IMR-90 (cell line): Measurements from ENCODE around the gene SUGCT. TPM values are rescaled to one million over a fixed set of nuclear protein-coding genes. Genes with fewer than 3 reads are reported as not detected.

Experiments
- ATAC-seq: fragments of 200-7000 bp; cut with Tn5 transposase; 2 replicates; pipeline ENCODE4 v1.9.1; 2020; ENCODE audit warnings: low read depth, mild to moderate bottlenecking, moderate library complexity
- BruUV-seq: library from RNA; stranded (reverse); fragments of 400-500 nt; replicated peaks from 2 replicates; lab custom pipeline; 2021; lab: Mats Ljungman, UMichigan
- CTCF ChIA-PET: fragments of 300-600 bp; formaldehyde crosslinking; extraction: SDS; loops from one replicate; lab custom pipeline; 2021; ENCODE audit warnings: antibody characterized with exemption; lab: Yijun Ruan, JAX
- POLR2A ChIA-PET: fragments of 300-600 bp; sonication (Branson Sonifier 250); formaldehyde crosslinking; loops from one replicate; lab custom pipeline; 2022; ENCODE audit warnings: antibody characterized with exemption; ENCODE audit not compliant: unreplicated experiment; lab: Charles Lee
- DNase-seq: peaks from one replicate; pipeline ENCODE4 v3.0.0; 2013
- H2AFZ ChIP-seq: replicated peaks from 2 replicates; pipeline ENCODE3; 2013; ENCODE audit warnings: low read length, mild to moderate bottlenecking; ENCODE audit not compliant: poor library complexity
- H2AK5ac ChIP-seq: 2 replicates; pipeline ENCODE4 v1.6.1; 2013; ENCODE audit warnings: low read depth, low read length, inconsistent platforms
- H2AK9ac ChIP-seq: replicated peaks from 2 replicates; pipeline ENCODE3; 2013; ENCODE audit warnings: mild to moderate bottlenecking, low read depth, low read length, moderate library complexity; ENCODE audit not compliant: poor library complexity
- H2BK120ac ChIP-seq: 2 replicates; pipeline ENCODE4 v1.6.1; 2013; ENCODE audit warnings: low read depth, low read length, inconsistent platforms
- H2BK15ac ChIP-seq: 3 replicates; pipeline ENCODE4 v1.6.1; 2013; ENCODE audit warnings: low read depth, low read length, inconsistent platforms
- H2BK20ac ChIP-seq: 2 replicates; pipeline ENCODE4 v1.6.1; 2013; ENCODE audit warnings: low read depth, mild to moderate bottlenecking, inconsistent platforms, low read length, moderate library complexity
- H2BK5ac ChIP-seq: 2 replicates; pipeline ENCODE4 v1.6.1; 2013; ENCODE audit warnings: mild to moderate bottlenecking, low read depth, low read length, inconsistent platforms; ENCODE audit not compliant: poor library complexity, severe bottlenecking
- H3K14ac ChIP-seq: replicated peaks from 2 replicates; pipeline ENCODE4 v1.6.1; 2013; ENCODE audit warnings: low read depth, low read length, inconsistent platforms
- H3K18ac ChIP-seq: 2 replicates; pipeline ENCODE4 v1.6.1; 2013; ENCODE audit warnings: low read depth, low read length, control low read depth
- H3K23ac ChIP-seq: 2 replicates; pipeline ENCODE4 v1.6.1; 2013; ENCODE audit warnings: low read depth, low read length, inconsistent platforms
- H3K27ac ChIP-seq: 2 replicates; pipeline ENCODE4 v1.5.1; 2013; ENCODE audit warnings: mild to moderate bottlenecking, control low read depth, low read length; ENCODE audit not compliant: insufficient read depth
- H3K27me3 ChIP-seq: 2 replicates; pipeline ENCODE4 v1.6.1; 2013; ENCODE audit warnings: low read length; ENCODE audit not compliant: control insufficient read depth, insufficient read depth
- H3K36me3 ChIP-seq: 2 replicates; pipeline ENCODE4 v1.6.1; 2013; ENCODE audit warnings: low read length, mixed read lengths; ENCODE audit not compliant: control insufficient read depth, insufficient read depth
- H3K4ac ChIP-seq: 2 replicates; pipeline ENCODE4 v1.6.1; 2013; ENCODE audit warnings: low read depth, low read length, inconsistent platforms
- H3K4me1 ChIP-seq: 2 replicates; pipeline ENCODE4 v1.6.1; 2013; ENCODE audit warnings: low read length, mixed read lengths; ENCODE audit not compliant: control insufficient read depth, insufficient read depth
- H3K4me2 ChIP-seq: 2 replicates; pipeline ENCODE4 v1.6.1; 2013; ENCODE audit warnings: low read depth, mild to moderate bottlenecking, control low read depth, low read length, moderate library complexity
- H3K4me3 ChIP-seq: 2 replicates; pipeline ENCODE4 v1.5.1; 2013; ENCODE audit warnings: low read depth, mild to moderate bottlenecking, control low read depth, low read length, moderate library complexity; ENCODE audit not compliant: insufficient read depth
- H3K56ac ChIP-seq: 2 replicates; pipeline ENCODE4 v1.6.1; 2013; ENCODE audit warnings: low read length, inconsistent platforms; ENCODE audit not compliant: insufficient read depth; ENCODE audit errors: extremely low read depth
- H3K79me1 ChIP-seq, 2 experiments: 2 replicates each; pipeline ENCODE4 v1.6.1; 2013; ENCODE audit warnings: low read length in 2 of 2, inconsistent platforms in 1 of 2, low read depth in 1 of 2
- H3K9ac ChIP-seq: 2 replicates; pipeline ENCODE4 v1.6.1; 2013; ENCODE audit warnings: low read depth, low read length, control low read depth
- H3K9me1 ChIP-seq: 2 replicates; pipeline ENCODE4 v1.6.1; 2013; ENCODE audit warnings: low read length, inconsistent platforms; ENCODE audit not compliant: insufficient read depth
- H3K9me3 ChIP-seq: 2 replicates; pipeline ENCODE4 v1.6.1; 2013; ENCODE audit warnings: low read length; ENCODE audit not compliant: control insufficient read depth, insufficient read depth
- H4K20me1 ChIP-seq: 2 replicates; pipeline ENCODE4 v1.6.1; 2013; ENCODE audit warnings: low read length, inconsistent platforms; ENCODE audit not compliant: insufficient read depth
- H4K5ac ChIP-seq: 2 replicates; pipeline ENCODE4 v1.6.1; 2013; ENCODE audit warnings: mild to moderate bottlenecking, low read depth, low read length, control low read depth
- H4K8ac ChIP-seq, 2 experiments: 2 replicates each; pipeline ENCODE4 v1.6.1; 2013; ENCODE audit warnings: low read depth in 2 of 2, low read length in 2 of 2, control low read depth in 1 of 2, inconsistent platforms in 1 of 2
- H4K91ac ChIP-seq: 2 replicates; pipeline ENCODE4 v1.6.1; 2013; ENCODE audit warnings: low read depth, low read length, inconsistent platforms; ENCODE audit not compliant: insufficient read depth
- CEBPB ChIP-seq: IDR thresholded peaks from 2 replicates; pipeline ENCODE4 v1.6.1; 2012; ENCODE audit warnings: low read depth, low read length, improper control_type of control experiment
- CHD1 ChIP-seq: IDR thresholded peaks from 2 replicates; pipeline ENCODE4 v1.6.1; 2012; ENCODE audit warnings: low read depth, low read length, improper control_type of control experiment
- FOS ChIP-seq: fragments of 150-350 bp; IDR thresholded peaks from 2 replicates; pipeline ENCODE4 v1.6.1; 2016; ENCODE audit warnings: low read depth, low read length
- MAZ ChIP-seq: IDR thresholded peaks from 2 replicates; pipeline ENCODE4 v1.6.1; 2012; ENCODE audit warnings: low read depth, mild to moderate bottlenecking, low read length, improper control_type of control experiment, moderate library complexity, borderline replicate concordance
- MXI1 ChIP-seq: IDR thresholded peaks from 2 replicates; pipeline ENCODE4 v1.6.1; 2012; ENCODE audit warnings: low read depth, mild to moderate bottlenecking, low read length, moderate library complexity, borderline replicate concordance
- NFE2L2 ChIP-seq: fragments of 150-350 bp; IDR thresholded peaks from 2 replicates; pipeline ENCODE4 v1.6.1; 2016; ENCODE audit warnings: low read depth, mild to moderate bottlenecking, low read length
- POLR2A ChIP-seq: IDR thresholded peaks from 2 replicates; pipeline ENCODE4 v1.6.1; 2012; ENCODE audit warnings: mild to moderate bottlenecking, low read depth, low read length
- RAD21 ChIP-seq: IDR thresholded peaks from 2 replicates; pipeline ENCODE4 v1.6.1; 2012; ENCODE audit warnings: low read length, improper control_type of control experiment
- USF2 ChIP-seq: fragments of 150-350 bp; IDR thresholded peaks from 2 replicates; pipeline ENCODE4 v1.6.1; 2017; ENCODE audit warnings: mild to moderate bottlenecking, antibody characterized with exemption, low read length, low read depth
- dilution Hi-C: fragments of 300-500 bp; cut with HindIII; formaldehyde crosslinking; loops from one replicate; pipeline ENCODE4 v1.14.3; 2018; ENCODE audit warnings: low sequenced_read_pairs; ENCODE audit not compliant: unreplicated experiment
- in situ Hi-C: fragments of 300-500 bp; cut with MboI; formaldehyde crosslinking; loops from 3 replicates; pipeline ENCODE4 v1.14.3; 2019; ENCODE audit warnings: low sequenced_read_pairs, inconsistent platforms, mixed read lengths
- intact Hi-C: fragments of 100-400 bp; cut with micrococcal nuclease; formaldehyde crosslinking; loops from 2 replicates; pipeline ENCODE4 v1.10.0; 2022
- polyA plus RNA-seq, 3 experiments: library from polyadenylated mRNA; depleted of rRNA; stranded (reverse); fragments of >200 nt; gene quantifications; 2 replicates each; pipeline ENCODE4 v1.2.3, GENCODE V29; 2012; ENCODE audit warnings: low replicate concordance in 1 of 3
- total RNA-seq: library from RNA; depleted of rRNA; stranded (reverse); fragments of >200 nt; gene quantifications from 2 replicates; pipeline ENCODE4 v1.2.3, GENCODE V29; 2012
- TF ChIP-seq, protein P1 (sequence below): fragments of 150-350 bp; IDR thresholded peaks from 2 replicates; pipeline ENCODE4 v1.6.1; 2016; ENCODE audit warnings: low read depth, mild to moderate bottlenecking, low read length, moderate library complexity, borderline replicate concordance

SUGCT gene
- total and polyA plus RNA-seq, 2 of the 4 experiments (the other 2 are of a cell fraction), result 5.9 to 8.3 TPM

- H3K79me1 ChIP-seq, result no peaks in the 10 kb centered on the region
- no peak overlapping the region for H3K56ac ChIP-seq
- no peak overlapping the region for H3K27ac ChIP-seq
- ChIA-PET CTCF (interaction anchor here (1.2 kb wide), 1 partner anchor 10 kb away, joined by 3 read pairs; no protein-coding TSS in a partner anchor), POLR2A (no interaction called here)
- H4K5ac ChIP-seq, result no peak overlapping the region
- H3K4me1 ChIP-seq, result peaks cover 4% of the 10 kb centered on the region; the same call in 1 of the 2 replicates
- H2BK15ac ChIP-seq, result peak overlapping the region; percentile 74; the same call in 2 of the 3 replicates
- ATAC-seq (peak; percentile 64), DNase-seq (peak; percentile 86)
- no peak overlapping the region for H3K4me3 ChIP-seq
- H3K4ac ChIP-seq, result 0 out of 2 replicates have a peak overlapping the region, but pooled peaks have one; percentile 31
- H3K36me3 ChIP-seq, result no peaks in the 10 kb centered on the region
- H2AFZ ChIP-seq, result no peak overlapping the region
- in situ Hi-C loops, result no loop called here
- peak overlapping the region; percentile 64 for H3K14ac ChIP-seq
- dilution Hi-C loops, result no loop called here
- peaks cover 2% of the 10 kb centered on the region; the same call in 1 of the 2 replicates for H3K9me1 ChIP-seq
- no peaks in the 10 kb centered on the region for H3K27me3 ChIP-seq
- TF ChIP-seq RAD21, result no peak
- no peak for TF ChIP-seq POLR2A
- no peak for TF ChIP-seq CHD1
- peak; percentile 7; the same call in 1 of the 2 replicates for TF ChIP-seq CEBPB
- no peak for TF ChIP-seq NFE2L2
- peak; percentile 36; the same call in 1 of the 2 replicates for TF ChIP-seq FOS
- TF ChIP-seq, protein P1, sequence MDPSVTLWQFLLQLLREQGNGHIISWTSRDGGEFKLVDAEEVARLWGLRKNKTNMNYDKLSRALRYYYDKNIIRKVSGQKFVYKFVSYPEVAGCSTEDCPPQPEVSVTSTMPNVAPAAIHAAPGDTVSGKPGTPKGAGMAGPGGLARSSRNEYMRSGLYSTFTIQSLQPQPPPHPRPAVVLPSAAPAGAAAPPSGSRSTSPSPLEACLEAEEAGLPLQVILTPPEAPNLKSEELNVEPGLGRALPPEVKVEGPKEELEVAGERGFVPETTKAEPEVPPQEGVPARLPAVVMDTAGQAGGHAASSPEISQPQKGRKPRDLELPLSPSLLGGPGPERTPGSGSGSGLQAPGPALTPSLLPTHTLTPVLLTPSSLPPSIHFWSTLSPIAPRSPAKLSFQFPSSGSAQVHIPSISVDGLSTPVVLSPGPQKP, result no peak
- no peak for TF ChIP-seq MXI1
- no peak for TF ChIP-seq MAZ
- no peak for TF ChIP-seq USF2
- H2BK120ac ChIP-seq, result peak overlapping the region; percentile 38; the same call in 1 of the 2 replicates
- peak overlapping the region; percentile 73; the same call in 1 of the 2 replicates for H3K23ac ChIP-seq
- peak overlapping the region; percentile 64; the same call in 1 of the 2 replicates for H2AK5ac ChIP-seq
- peaks cover 3% of the 10 kb centered on the region; the same call in 1 of the 2 replicates for H3K9me3 ChIP-seq
- no peak overlapping the region; the same call in 1 of the 2 replicates for H3K18ac ChIP-seq
- no peak overlapping the region for H2BK5ac ChIP-seq
- no peak overlapping the region for H3K9ac ChIP-seq
- intact Hi-C loops, result no loop called here
- H4K91ac ChIP-seq, result no peak overlapping the region
- H2BK20ac ChIP-seq, result peak overlapping the region; percentile 44; the same call in 1 of the 2 replicates
- no TSS peak for BruUV-seq
- H3K4me2 ChIP-seq, result no peak overlapping the region
- no peak overlapping the region for H2AK9ac ChIP-seq
- no peak overlapping the region for H4K8ac ChIP-seq
- no peaks in the 10 kb centered on the region for H4K20me1 ChIP-seq
Observed at GRCh38 chr7:40887099-40887498, 752.3 kb downstream of the SUGCT start.
